Vagina (tissue), 2 donors: ENCODE data around the gene PTPRD.

Experiments
- CTCF ChIP-seq, 3 experiments: fragments of 450-650 bp in 2 of 3; fragments of 200-600 bp in 1 of 3; sonication (generic) in 1 of 3; IDR thresholded peaks; one replicate each; pipeline ENCODE4 v1.5.1; 2017 to 2019; ENCODE audit warnings: antibody characterized with exemption in 3 of 3, mild to moderate bottlenecking in 2 of 3, moderate library complexity in 2 of 3
- POLR2A ChIP-seq, 2 donors: fragments of 450-650 bp; IDR thresholded peaks; one replicate each; pipeline ENCODE4 v1.6.1; 2017; ENCODE audit warnings: antibody characterized with exemption in 2 of 2, mild to moderate bottlenecking in 2 of 2, moderate library complexity in 2 of 2

DNA sequence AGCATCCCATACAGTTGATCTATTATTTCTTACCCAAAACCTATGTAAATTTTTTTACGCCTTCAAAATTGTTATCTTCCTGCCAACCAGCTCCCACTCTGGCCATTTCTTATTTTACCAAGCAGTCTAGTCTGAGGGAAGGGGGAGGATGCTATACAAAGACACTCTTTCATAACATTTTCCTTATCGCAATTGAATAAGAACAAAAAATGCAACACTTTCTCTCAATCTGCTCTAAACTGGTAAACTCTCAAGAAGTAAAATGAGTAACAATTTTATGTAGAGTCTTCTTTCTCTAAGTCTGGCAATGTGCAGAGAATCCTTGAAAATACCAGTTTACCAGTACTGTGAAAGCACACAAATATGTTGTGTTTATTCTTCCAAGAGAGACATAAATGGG lies 1216.3 kb downstream of the PTPRD start:
- TF ChIP-seq POLR2A (IDR thresholded peaks at IDR 0.05) (no peak), CTCF (IDR thresholded peaks at IDR 0.05) (no peak)
